Lower lobe of right lung (tissue), 2 donors: Measurements from ENCODE around the gene RASSF5. TPM values are rescaled to one million over a fixed set of nuclear protein-coding genes. Genes with fewer than 3 reads are reported as not detected.

ENCODE experiments used
- ATAC-seq, 2 donors: fragments of 200-7000 bp; cut with Tn5 transposase; one replicate each; pipeline ENCODE4 v1.9.1; 2020 to 2022; ENCODE audit warnings: mild to moderate bottlenecking in 2 of 2, moderate library complexity in 2 of 2
- DNase-seq: peaks from one replicate; pipeline ENCODE4 v3.0.0-alpha.2; 2020
- H3K27ac ChIP-seq: fragments of 200-600 bp; one replicate; pipeline ENCODE4 v1.8.0; 2022
- H3K27me3 ChIP-seq: fragments of 200-600 bp; one replicate; pipeline ENCODE4 v1.8.0; 2022; ENCODE audit warnings: low read depth
- H3K36me3 ChIP-seq: fragments of 200-600 bp; one replicate; pipeline ENCODE4 v1.8.0; 2022; ENCODE audit warnings: mild to moderate bottlenecking
- H3K4me1 ChIP-seq: fragments of 200-600 bp; one replicate; pipeline ENCODE4 v1.8.0; 2022
- H3K4me3 ChIP-seq: fragments of 200-600 bp; one replicate; pipeline ENCODE4 v1.8.0; 2022; ENCODE audit warnings: mild to moderate bottlenecking
- H3K9me3 ChIP-seq: fragments of 200-600 bp; one replicate; pipeline ENCODE4 v1.8.0; 2022
- intact Hi-C: fragments of 100-400 bp; cut with DNase I; formaldehyde crosslinking; loops from one replicate; pipeline ENCODE4 v1.11.0; 2022
- total RNA-seq: library from RNA; stranded (reverse); fragmentation: NEBNext Ultra II Directional; extraction: Animal tissue kit (Norgen Biotek cat#: 25700); gene quantifications from one replicate; pipeline ENCODE4 v1.2.1, GENCODE V29; 2021
- TF ChIP-seq, protein P1 (sequence below): fragments of 200-600 bp; IDR thresholded peaks from one replicate; pipeline ENCODE4 v1.8.0; 2022; ENCODE audit warnings: antibody characterized with exemption, mild to moderate bottlenecking
- donor health status: DM: no; HTN: yes; CAD: no; lungs with severe emphysema.

The RASSF5 gene
- total RNA-seq, 1 donor from 2014 or later: 48.2 TPM

GRCh38 chr1:206582971-206583706, 75.8 kb downstream of the RASSF5 start:
- peaks cover 69% of the 10 kb centered on the region for H3K4me1 ChIP-seq
- peaks cover 53% of the 10 kb centered on the region for H3K36me3 ChIP-seq
- intact Hi-C loops: loop anchor here (10.0 kb wide), 1 partner anchor 98 kb away; no protein-coding TSS in a partner anchor
- H3K4me3 ChIP-seq: no peak overlapping the region
- peak overlapping the region; percentile 31 for H3K27ac ChIP-seq
- ATAC-seq (no peak), DNase-seq (no peak)
- no peaks in the 10 kb centered on the region for H3K9me3 ChIP-seq
- TF ChIP-seq, protein P1, sequence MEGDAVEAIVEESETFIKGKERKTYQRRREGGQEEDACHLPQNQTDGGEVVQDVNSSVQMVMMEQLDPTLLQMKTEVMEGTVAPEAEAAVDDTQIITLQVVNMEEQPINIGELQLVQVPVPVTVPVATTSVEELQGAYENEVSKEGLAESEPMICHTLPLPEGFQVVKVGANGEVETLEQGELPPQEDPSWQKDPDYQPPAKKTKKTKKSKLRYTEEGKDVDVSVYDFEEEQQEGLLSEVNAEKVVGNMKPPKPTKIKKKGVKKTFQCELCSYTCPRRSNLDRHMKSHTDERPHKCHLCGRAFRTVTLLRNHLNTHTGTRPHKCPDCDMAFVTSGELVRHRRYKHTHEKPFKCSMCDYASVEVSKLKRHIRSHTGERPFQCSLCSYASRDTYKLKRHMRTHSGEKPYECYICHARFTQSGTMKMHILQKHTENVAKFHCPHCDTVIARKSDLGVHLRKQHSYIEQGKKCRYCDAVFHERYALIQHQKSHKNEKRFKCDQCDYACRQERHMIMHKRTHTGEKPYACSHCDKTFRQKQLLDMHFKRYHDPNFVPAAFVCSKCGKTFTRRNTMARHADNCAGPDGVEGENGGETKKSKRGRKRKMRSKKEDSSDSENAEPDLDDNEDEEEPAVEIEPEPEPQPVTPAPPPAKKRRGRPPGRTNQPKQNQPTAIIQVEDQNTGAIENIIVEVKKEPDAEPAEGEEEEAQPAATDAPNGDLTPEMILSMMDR: no peak
- no peaks in the 10 kb centered on the region for H3K27me3 ChIP-seq

DNA sequence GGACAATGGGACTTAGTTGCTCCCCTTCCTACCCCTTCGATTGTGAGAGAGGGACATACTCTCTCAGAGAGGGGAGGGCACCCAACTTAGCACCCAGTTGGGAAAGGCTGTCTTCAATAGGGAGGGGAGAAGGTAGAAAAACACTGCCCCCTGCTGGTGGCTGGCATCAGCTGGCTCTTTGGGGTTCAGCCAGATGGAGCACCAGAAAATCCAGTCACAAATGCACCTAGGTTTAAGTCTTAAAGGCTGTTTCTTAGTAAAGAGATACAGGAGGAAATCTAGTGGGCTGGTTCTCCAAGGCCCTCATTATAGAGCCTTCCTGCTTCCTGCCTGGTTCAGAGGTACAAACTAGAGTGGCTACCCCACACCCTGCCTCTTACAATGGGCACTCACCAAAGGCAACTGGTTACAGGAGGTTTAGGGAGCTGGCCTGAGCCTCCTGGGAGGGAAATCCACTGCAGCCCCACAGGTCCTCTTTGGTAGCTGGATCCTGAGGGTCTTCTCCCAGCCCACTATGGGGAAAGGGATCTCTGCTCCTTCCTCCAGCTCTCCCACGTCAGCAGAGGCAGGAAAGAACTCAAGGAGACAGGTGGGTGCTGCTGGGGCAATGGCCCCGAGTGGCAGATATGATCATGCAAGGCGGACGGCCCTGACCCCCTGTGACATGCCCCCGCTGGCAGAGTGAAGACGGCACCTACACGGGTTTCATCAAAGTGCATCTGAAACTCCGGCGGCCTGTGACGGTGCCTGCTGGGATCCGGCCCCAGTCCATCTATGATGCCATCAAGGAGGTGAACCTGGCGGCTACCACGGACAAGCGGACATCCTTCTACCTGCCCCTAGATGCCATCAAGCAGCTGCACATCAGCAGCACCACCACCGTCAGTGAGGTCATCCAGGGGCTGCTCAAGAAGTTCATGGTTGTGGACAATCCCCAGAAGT, 76.6 kb downstream of the RASSF5 start:
- intact Hi-C loops: loop anchor here (10.0 kb wide), 1 partner anchor 99 kb away; no protein-coding TSS in a partner anchor
- H3K4me3 ChIP-seq: no peak overlapping the region
- TF ChIP-seq, protein P1: peak; percentile 93
- peaks cover 68% of the 10 kb centered on the region for H3K4me1 ChIP-seq
- H3K9me3 ChIP-seq: no peaks in the 10 kb centered on the region
- peaks cover 61% of the 10 kb centered on the region for H3K36me3 ChIP-seq
- no peak overlapping the region for H3K27ac ChIP-seq
- ATAC-seq: peak; percentile 63 to 74
- no peaks in the 10 kb centered on the region for H3K27me3 ChIP-seq
- peak; percentile 81 for DNase-seq

DNA sequence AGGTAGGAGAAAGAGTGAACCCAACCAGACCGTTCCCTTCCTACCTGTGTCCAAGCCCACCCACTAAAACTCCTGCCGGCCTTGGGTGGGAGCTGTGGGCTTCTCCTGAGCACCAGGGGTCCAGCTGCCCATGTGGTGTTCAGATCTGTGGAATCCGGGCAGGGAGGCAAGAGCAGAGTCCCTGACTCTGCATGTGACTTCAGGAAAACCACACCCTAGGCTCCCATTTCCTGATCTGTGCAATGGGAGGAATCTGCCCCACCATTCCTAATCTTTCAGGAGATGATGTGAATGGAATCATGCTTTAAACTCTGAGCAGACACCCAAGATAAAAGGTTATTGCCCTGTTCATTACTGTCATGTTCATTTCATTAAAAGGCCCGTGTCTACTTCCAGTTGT, 77.4 kb downstream of the RASSF5 start:
- Histone ChIP-seq H3K4me3 (no peak overlapping the region), H3K27me3 (no peaks in the 10 kb centered on the region), H3K4me1 (peaks cover 61% of the 10 kb centered on the region), H3K9me3 (no peaks in the 10 kb centered on the region), H3K27ac (no peak overlapping the region), H3K36me3 (peaks cover 67% of the 10 kb centered on the region)
- intact Hi-C loops: loop anchor here (10.0 kb wide), 1 partner anchor 100 kb away; no protein-coding TSS in a partner anchor
- no peak for DNase-seq
- no peak for ATAC-seq
- TF ChIP-seq, protein P1: no peak

DNA sequence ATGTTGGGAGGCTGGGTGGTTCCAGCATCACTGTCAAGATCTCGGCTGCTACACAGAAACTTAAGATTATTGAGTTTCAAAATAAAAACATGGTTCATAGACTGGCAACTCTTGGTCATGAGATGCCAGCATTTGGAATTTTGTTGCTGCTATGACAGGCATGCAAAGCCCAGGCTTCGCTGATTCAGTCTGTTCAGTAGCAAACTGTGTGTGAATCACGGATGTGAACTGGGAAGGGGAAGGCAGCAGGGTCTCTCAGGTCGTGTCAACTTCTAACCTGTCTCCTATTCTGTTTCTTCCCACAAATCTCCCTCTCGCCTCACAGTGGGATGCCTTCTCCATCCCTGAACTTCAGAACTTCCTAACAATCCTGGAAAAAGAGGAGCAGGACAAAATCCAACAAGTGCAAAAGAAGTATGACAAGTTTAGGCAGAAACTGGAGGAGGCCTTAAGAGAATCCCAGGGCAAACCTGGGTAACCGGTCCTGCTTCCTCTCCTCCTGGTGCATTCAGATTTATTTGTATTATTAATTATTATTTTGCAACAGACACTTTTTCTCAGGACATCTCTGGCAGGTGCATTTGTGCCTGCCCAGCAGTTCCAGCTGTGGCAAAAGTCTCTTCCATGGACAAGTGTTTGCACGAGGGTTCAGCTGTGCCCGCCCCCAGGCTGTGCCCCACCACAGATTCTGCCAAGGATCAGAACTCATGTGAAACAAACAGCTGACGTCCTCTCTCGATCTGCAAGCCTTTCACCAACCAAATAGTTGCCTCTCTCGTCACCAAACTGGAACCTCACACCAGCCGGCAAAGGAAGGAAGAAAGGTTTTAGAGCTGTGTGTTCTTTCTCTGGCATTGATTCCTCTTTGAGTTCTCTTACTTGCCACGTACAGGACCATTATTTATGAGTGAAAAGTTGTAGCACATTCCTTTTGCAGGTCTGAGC, 79.4 kb downstream of the RASSF5 start:
- Histone ChIP-seq H3K36me3 (peaks cover 84% of the 10 kb centered on the region), H3K4me3 (no peak overlapping the region), H3K27me3 (no peaks in the 10 kb centered on the region), H3K9me3 (no peaks in the 10 kb centered on the region), H3K27ac (no peak overlapping the region), H3K4me1 (peaks cover 52% of the 10 kb centered on the region)
- intact Hi-C loops: loop anchor here (10.0 kb wide), 1 partner anchor 102 kb away; no protein-coding TSS in a partner anchor
- DNase-seq: no peak
- TF ChIP-seq, protein P1: no peak
- ATAC-seq: no peak

DNA sequence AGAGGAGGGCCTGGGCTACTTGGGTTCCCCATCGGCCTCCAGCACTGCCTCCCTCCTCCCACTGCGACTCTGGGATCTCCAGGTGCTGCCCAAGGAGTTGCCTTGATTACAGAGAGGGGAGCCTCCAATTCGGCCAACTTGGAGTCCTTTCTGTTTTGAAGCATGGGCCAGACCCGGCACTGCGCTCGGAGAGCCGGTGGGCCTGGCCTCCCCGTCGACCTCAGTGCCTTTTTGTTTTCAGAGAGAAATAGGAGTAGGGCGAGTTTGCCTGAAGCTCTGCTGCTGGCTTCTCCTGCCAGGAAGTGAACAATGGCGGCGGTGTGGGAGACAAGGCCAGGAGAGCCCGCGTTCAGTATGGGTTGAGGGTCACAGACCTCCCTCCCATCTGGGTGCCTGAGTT, 80.6 kb downstream of the RASSF5 start:
- Histone ChIP-seq H3K4me3 (no peak overlapping the region), H3K36me3 (peaks cover 93% of the 10 kb centered on the region), H3K27ac (peak overlapping the region; percentile 3), H3K4me1 (peaks cover 41% of the 10 kb centered on the region), H3K9me3 (no peaks in the 10 kb centered on the region), H3K27me3 (no peaks in the 10 kb centered on the region)
- intact Hi-C loops: loop anchor here (10.0 kb wide), 1 partner anchor 103 kb away; no protein-coding TSS in a partner anchor
- TF ChIP-seq, protein P1: no peak
- DNase-seq (no peak), ATAC-seq (no peak)
